ENCODE data around the gene NCOA1.
"Not testable (repeated sequence)": the region's sequence is repeated elsewhere in the genome, so short reads cannot be mapped to it uniquely, and the experiment has no call there.

Gene NCOA1

DNA sequence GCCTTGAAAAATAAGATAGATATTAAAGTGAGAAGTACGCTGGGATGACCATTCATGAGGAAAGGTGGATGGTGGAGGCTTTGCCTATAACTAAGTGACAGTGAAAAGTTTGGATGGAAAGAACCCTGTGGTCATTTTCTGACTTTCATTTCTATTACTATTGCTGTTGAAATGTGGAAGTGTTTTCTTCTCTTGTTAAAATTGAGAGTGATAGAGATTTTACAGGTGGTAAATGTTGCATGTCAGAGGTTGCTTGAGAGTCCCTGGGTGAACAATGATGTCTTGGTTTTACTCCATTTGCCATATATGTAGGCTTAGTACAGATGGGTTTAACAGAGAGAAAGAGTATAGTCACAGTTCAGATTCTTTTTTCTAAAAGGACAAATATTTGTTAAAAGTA, 18.4 kb downstream of the NCOA1 start:
- no peak for DNase-seq

GRCh38 chr2:24509840-24510239, 18.8 kb downstream of the NCOA1 start:
- DNase-seq = no peak

DNA sequence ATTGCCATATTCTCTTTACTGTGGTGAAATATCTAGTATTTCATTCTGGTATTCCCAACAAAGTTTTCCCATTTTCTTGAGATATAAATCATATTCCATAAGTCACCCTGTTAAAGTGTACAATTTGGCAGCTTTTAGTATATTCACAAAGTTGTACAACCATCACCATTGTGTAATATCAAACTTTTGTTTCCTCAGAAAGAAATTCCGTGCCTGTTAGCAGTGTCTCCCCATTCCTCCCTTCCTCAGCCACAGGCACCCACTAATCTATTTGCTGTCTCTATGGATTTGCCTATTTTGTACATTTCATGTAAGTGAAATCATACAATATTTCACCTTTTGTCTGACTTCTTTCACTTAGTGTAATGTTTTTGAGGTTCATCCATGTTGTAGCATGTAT, 19.7 kb downstream of the NCOA1 start:
- DNase-seq = no peak

DNA sequence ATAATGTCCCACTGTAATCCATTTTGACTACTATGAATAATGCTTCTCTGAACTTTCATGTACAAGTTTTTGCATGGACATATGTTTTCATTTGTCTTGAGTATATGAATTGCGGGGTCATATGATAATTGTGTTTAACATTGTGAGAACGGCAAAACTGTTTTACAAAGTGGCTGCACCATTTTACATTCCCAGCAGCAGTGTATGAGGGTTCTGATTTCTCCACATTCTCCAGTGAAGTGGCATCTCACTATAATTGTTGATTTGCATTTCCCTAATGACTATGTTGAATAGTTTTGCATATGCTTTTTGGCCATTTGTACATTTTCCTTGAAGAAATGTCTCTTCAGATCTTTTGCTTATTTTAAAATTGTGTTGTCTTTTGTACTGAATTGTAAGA, 20.1 kb downstream of the NCOA1 start:
- DNase-seq = no peak

- DNase-seq = no peak
Measured at GRCh38 chr2:24511894-24512293, 20.8 kb downstream of the NCOA1 start.

DNA sequence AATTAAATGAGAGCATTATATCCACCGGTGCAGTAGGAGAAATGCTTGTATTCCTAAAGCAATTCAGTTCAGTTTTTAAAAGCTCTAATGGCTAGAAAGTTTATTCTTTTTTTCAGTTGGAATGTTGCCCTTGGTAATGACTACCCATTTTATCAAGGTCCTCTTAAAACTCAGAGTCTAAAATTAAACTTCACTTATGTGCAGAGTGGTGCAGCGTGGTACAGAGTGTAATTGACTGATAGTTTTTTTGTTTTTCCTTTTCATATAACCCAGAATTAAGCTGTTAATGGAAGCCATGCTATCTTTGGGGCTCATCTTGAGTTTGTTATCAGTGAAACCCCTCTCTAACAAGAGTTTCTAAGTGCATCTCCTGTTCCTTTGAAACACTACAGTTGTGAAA, 21.4 kb downstream of the NCOA1 start:
- DNase-seq = no peak

DNA sequence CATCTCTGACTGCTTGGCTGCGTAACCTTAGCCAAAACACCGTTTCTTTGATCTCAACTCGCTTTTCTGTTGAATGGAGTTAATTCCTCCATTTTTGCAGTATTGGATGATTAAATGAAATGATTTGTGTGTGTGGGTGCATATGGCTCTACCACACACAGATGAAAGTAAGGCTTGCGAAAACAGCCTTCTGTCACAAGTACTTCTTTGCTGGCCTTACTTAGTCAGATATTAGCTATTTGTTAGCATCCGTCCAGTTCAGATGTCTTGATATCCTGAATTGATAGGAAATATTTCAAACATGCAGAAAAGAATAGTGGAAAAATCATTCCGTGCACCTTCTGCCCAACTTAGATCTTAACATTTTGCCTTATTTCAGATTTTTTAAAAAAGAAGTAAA, 21.8 kb downstream of the NCOA1 start:
- no peak for DNase-seq

- no peak for DNase-seq
Measured at GRCh38 chr2:24513281-24514071, 22.4 kb downstream of the NCOA1 start.

DNA sequence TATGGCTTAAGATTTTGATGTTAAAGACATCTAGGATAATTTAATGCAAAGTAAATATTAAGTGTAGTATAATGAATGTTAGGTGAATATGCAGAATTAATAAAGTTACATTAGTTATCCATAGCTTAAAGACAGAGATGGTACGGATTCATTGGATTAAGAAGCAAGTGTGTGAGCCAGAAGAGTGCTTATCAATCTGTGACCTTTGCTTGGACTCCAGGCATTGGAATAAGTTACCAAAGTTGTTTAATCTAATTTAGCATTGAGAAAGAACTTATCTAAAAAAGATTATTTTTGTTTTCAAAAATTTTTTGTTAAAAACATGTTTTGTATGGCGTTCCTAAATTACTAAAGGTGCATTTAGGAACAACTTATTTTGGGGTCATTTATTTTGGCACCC, 23.8 kb downstream of the NCOA1 start:
- no peak for DNase-seq

DNA sequence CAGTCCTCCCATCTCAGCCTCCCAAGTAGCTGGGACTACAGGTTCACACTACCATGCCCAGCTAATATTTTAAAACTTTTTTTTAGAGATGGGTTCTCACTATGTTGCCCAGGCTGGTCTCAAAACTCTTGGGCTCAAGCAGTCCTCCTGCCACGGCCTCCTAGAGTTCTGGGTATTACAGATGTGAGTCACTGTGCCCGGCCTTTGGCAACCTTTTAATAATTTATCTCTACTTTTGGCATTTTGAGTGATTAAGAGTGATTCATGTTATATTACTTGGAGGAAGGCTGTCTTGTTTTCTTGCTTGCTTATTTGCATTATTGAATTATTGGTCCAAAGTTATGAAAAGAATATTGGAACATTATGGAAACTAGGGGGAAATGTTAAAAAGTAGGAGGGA, 24.3 kb downstream of the NCOA1 start:
- no peak for DNase-seq

- DNase-seq = no peak
Measured at GRCh38 chr2:24515831-24516230, 24.8 kb downstream of the NCOA1 start.

- no peak for DNase-seq
Measured at GRCh38 chr2:24517247-24517646, 26.2 kb downstream of the NCOA1 start.

DNA sequence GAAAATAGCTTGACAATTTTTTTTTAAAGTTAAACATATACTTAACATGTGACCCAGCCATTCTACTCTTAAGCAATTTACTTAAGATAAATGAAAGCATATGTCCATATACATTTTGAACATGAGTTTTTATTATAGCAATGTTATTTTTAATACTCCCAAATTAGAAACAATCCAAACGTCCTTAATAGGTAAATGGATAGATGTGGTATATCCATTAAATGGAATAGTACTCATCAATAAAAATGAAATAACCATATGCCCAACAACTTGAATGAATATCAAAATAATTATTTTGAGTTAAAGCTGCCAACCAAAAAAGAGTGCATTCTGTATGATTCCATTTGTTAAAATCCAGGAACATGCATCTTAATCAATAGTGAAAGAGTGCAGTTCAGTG, 29.1 kb downstream of the NCOA1 start:
- no peak for DNase-seq

GRCh38 chr2:24521162-24521857, 30.3 kb downstream of the NCOA1 start:
- no peak for DNase-seq

DNA sequence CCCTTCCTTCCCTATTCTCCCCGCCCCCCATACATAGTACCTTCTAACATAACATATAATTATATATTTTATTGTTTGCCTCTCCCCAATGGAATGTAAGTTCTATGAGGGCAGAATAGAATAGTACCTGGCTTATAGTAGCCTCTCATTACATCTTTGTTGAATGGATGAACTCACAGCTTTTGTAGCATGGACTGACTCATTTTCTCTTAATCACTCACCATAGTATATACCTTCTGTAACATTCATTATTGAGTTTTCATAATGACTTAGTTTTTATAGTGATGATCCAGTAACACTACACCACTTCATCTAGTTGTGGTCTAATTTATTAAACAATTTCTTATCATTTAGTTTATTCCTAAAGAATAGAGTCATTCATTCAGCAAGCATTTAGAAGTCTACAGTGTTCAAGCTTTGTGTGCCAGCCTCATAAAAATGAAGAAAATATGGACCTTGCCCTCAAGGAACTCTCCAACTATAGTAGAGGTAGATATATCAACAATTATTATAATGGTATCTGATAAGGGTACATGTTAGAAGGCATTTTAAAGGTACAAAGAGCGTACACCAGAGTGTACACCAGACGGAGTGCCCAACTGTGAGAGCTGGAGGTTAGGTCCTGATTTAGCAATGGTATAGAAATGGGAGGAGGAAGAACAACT, 31.1 kb downstream of the NCOA1 start:
- no peak for DNase-seq

DNA sequence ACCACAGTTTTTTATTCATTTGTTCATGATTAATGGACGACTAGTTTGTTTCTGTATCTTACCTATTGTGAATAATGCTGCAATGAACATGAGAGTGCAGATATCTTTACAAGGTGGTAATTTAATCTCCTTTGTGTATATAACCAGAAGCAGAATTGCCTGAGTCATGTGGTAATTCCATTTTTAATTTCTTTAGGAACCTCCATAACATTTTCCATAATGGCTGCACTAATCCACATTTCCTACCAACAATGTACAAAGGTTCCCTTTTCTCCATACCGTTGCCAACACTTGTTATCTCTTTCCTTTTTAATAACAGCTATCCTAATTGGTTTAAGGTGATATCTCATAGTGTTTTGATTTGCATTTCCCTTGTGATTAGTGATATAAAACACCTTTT, 36.5 kb downstream of the NCOA1 start:
- DNase-seq = no peak

GRCh38 chr2:24530796-24531195, 39.7 kb downstream of the NCOA1 start:
- no peak for DNase-seq

GRCh38 chr2:24531610-24532009, 40.6 kb downstream of the NCOA1 start:
- not testable (repeated sequence) for DNase-seq

DNA sequence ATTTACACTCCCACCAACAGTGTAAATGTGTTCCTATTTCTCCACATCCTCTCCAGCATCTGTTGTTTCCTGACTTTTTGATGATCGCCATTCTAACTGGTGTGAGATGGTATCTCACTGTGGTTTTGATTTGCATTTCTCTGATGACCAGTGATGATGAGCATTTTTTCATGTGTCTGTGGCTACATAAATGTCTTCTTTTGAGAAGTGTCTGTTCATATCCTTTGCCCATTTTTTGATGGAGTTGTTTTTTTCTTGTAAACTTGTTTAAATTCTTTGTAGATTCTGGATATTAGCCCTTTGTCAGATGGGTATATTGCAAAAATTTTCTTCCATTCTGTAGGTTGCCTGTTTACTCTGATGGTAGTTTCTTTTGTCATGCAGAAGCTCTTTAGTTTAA, 41.0 kb downstream of the NCOA1 start:
- not testable (repeated sequence) for DNase-seq

- not testable (repeated sequence) for DNase-seq
Measured at GRCh38 chr2:24533574-24533973, 42.5 kb downstream of the NCOA1 start.

GRCh38 chr2:24538720-24539119, 47.7 kb downstream of the NCOA1 start:
- no peak for DNase-seq

DNA sequence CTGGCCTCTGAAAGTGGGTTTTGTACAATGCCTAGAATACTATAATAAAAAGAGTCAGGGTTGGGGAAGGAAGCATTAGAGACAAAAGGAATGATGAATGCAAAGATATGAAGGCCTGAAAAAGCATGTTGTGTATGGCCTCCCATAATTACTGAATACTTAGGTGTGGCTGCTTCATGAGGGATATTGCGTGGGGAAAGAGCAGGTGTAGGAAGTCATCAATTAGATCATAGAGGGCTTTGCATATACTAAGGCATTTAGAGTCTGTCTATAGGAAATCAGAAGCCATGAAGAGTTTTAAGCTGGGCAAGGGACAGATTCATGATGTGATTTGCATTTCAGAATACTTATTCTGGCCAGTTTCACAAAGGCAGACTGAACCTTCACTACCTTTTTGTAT, 48.2 kb downstream of the NCOA1 start:
- DNase-seq = no peak

DNA sequence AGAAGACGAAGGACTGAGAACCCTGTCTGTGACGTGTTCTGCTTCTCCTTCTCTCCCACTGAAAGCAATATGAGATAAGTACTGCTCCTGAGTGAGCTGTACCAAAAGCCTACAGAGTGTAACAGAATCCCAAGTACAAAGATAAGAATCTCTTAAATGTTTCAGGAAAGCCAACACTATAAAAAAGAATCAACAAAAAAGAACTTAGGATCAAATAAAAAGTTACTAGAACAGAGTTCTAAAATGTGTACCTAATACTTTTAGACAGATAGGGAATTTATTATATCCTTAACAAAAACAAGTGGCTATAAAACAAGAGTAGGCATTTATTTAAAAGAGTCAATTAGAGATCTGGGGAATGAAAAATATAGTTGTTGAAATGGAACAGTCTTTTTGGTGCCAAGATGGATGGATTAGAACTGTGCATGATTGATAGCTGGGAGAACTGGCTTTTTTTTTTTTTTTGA, 49.0 kb downstream of the NCOA1 start:
- DNase-seq = no peak

DNA sequence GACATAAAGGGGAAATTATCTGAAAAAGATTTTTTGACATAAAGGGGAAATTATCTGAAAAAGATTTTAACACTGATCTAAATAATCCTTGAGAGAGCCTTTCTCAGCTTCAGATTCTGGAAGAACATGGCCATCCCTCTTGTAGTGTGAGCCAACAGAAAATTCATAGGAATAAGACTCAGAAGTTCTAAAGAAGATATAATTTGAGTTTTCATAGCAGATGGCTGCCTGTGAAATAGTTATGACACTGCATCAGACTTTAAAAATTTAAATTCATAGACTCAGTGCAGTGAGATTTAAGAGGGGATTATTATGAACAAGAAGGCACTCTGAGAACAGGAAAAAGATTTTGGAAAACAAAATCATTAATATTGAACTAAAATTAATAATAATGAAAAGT, 50.6 kb downstream of the NCOA1 start:
- no peak for DNase-seq

Data from NCI-H1105 treated with DMSO at 0.1 percent for 48 hours (cell line).